Body of pancreas (tissue), 4 donors: ENCODE data around the gene SVIL. TPM values are rescaled to one million over a fixed set of nuclear protein-coding genes. Genes with fewer than 3 reads are reported as not detected.
"Not testable (repeated sequence)": the region's sequence is repeated elsewhere in the genome, so short reads cannot be mapped to it uniquely, and the experiment has no call there.

Experiments used
- ATAC-seq: fragments of 150-250 bp; one replicate; pipeline ENCODE4 v1.9.1; 2016
- DNase-seq, 4 donors: peaks; one replicate each; pipeline ENCODE4 v3.0.0-alpha.2; 2019
- H3K27ac ChIP-seq, 4 donors: fragments of 200-600 bp; sonication (generic); 1 replicate in 3 of 4; 2 replicates in 1 of 4; pipeline versions ENCODE4 v1.5.1 to v1.6.1; 2016 to 2019; ENCODE audit warnings: mild to moderate bottlenecking in 1 of 4, mixed read lengths in 1 of 4, moderate library complexity in 1 of 4
- H3K27me3 ChIP-seq, 2 donors: fragments of 200-600 bp; sonication (generic); one replicate each; pipeline ENCODE4 v1.6.0; 2016; ENCODE audit warnings: mild to moderate bottlenecking in 1 of 2
- H3K36me3 ChIP-seq, 2 donors: fragments of 200-600 bp; sonication (generic); replicated peaks in 1 of 2; 2 replicates each; pipeline ENCODE4 v1.5.1; 2016; ENCODE audit warnings: low read depth in 2 of 2; ENCODE audit not compliant: insufficient read depth in 1 of 2
- H3K4me1 ChIP-seq: fragments of 200-600 bp; sonication (generic); one replicate; pipeline ENCODE4 v1.6.0; 2016
- H3K4me3 ChIP-seq, 2 donors: fragments of 200-600 bp; sonication (generic); 1 replicate in 1 of 2; 2 replicates in 1 of 2; pipeline ENCODE4 v1.5.1; 2016 to 2019
- H3K9me3 ChIP-seq, 3 donors: fragments of 200-600 bp; sonication (generic); 1 replicate in 2 of 3; 2 replicates in 1 of 3; pipeline ENCODE4 v1.5.1; 2016
- POLR2A ChIP-seq, 3 donors: fragments of 450-650 bp; IDR thresholded peaks; one replicate each; pipeline ENCODE4 v1.6.1; 2016; ENCODE audit warnings: antibody characterized with exemption in 3 of 3, mild to moderate bottlenecking in 2 of 3
- WGBS, 2 donors: methylation state at CpG; one replicate each; pipeline ENCODE4 v1.1.5; 2017; 5-methylcytosine and 5-hydroxymethylcytosine counted together
- intact Hi-C: fragments of 100-400 bp; cut with DNase I; formaldehyde crosslinking; loops from one replicate; pipeline ENCODE4 v1.15.1; 2023
- total RNA-seq, 2 donors: library from RNA; depleted of rRNA; stranded (reverse); fragments of >200 nt; gene quantifications; one replicate each; pipeline ENCODE4 v1.1.0, GENCODE V29; 2016
- TF ChIP-seq, protein P1 (sequence below), 7 experiments: fragments of 450-650 bp in 4 of 7; fragments of 200-600 bp in 3 of 7; sonication (generic) in 3 of 7; IDR thresholded peaks; one replicate each; pipeline ENCODE4 v1.5.1; 2016 to 2019; ENCODE audit warnings: antibody characterized with exemption in 7 of 7

SVIL gene
- total RNA-seq, 2 donors from 2014 or later: 25.4 to 41.2 TPM

- 92 to 93% methylated on average over 10 of the region's 10 CpGs for WGBS, 2 donors
- Histone ChIP-seq H3K4me3 (no peak overlapping the region), H3K9me3 (no peaks in the 10 kb centered on the region), H3K27ac (no peak overlapping the region), H3K4me1 (peaks cover 8% of the 10 kb centered on the region), H3K27me3 (no peaks in the 10 kb centered on the region), H3K36me3 (peaks cover 0 to 3% of the 10 kb centered on the region in 2 donors)
- intact Hi-C loops: no loop called here
- TF ChIP-seq, protein P1, sequence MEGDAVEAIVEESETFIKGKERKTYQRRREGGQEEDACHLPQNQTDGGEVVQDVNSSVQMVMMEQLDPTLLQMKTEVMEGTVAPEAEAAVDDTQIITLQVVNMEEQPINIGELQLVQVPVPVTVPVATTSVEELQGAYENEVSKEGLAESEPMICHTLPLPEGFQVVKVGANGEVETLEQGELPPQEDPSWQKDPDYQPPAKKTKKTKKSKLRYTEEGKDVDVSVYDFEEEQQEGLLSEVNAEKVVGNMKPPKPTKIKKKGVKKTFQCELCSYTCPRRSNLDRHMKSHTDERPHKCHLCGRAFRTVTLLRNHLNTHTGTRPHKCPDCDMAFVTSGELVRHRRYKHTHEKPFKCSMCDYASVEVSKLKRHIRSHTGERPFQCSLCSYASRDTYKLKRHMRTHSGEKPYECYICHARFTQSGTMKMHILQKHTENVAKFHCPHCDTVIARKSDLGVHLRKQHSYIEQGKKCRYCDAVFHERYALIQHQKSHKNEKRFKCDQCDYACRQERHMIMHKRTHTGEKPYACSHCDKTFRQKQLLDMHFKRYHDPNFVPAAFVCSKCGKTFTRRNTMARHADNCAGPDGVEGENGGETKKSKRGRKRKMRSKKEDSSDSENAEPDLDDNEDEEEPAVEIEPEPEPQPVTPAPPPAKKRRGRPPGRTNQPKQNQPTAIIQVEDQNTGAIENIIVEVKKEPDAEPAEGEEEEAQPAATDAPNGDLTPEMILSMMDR (IDR thresholded peaks at IDR 0.05): no peak
- TF ChIP-seq POLR2A (IDR thresholded peaks at IDR 0.05): no peak
- ATAC-seq: no peak
- DNase-seq: no peak
Measured at GRCh38 chr10:29512425-29512974, 122.3 kb downstream of the SVIL start.

DNA sequence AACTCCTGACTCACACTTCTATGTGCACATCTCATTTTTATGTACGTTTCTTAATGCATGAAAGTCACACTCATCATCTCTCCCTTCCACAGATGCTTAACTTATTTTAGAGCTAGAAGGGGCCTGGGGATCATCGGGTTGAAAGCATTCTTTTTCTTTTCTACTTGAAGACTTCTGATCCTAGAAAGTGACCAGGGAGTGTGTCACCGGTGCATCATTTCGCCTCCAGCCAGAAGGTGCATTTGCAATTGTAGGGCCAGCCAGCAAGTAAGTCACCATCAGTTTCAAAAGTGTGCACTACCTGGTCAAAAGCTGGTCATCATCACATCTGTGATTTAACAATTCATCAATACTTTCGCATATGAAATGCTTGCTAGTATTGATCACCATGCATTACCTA is 123.0 kb downstream of the SVIL start:
- WGBS, 2 donors: 82 to 84% methylated on average over 5 of the region's 5 CpGs
- H3K27me3 ChIP-seq, H3K4me1 ChIP-seq, H3K27ac ChIP-seq, H3K36me3 ChIP-seq, intact Hi-C loops, H3K9me3 ChIP-seq, ATAC-seq, H3K4me3 ChIP-seq, DNase-seq: not testable (repeated sequence)

GRCh38 chr10:29510483-29511157 is 124.2 kb downstream of the SVIL start:
- H3K4me1 ChIP-seq, H3K4me3 ChIP-seq, H3K9me3 ChIP-seq, H3K27me3 ChIP-seq, ATAC-seq, intact Hi-C loops, H3K36me3 ChIP-seq, H3K27ac ChIP-seq, DNase-seq: not testable (repeated sequence)
- WGBS, 2 donors: 78 to 90% methylated on average over 1 to 11 of the region's 24 CpGs

- TF ChIP-seq, protein P1 (IDR thresholded peaks at IDR 0.05): no peak
- TF ChIP-seq POLR2A (IDR thresholded peaks at IDR 0.05): no peak
- no peak for DNase-seq
- H3K36me3 ChIP-seq: peaks cover 0 to 3% of the 10 kb centered on the region in 2 donors
- no peaks in the 10 kb centered on the region for H3K9me3 ChIP-seq
- no peaks in the 10 kb centered on the region for H3K27me3 ChIP-seq
- H3K27ac ChIP-seq: no peak overlapping the region
- 87 to 88% methylated on average over 13 of the region's 13 CpGs for WGBS, 2 donors
- H3K4me3 ChIP-seq: no peak overlapping the region
- intact Hi-C loops: no loop called here
- H3K4me1 ChIP-seq: peaks cover 6% of the 10 kb centered on the region
- ATAC-seq: no peak
Measured at GRCh38 chr10:29508554-29509244, 126.1 kb downstream of the SVIL start.

DNA sequence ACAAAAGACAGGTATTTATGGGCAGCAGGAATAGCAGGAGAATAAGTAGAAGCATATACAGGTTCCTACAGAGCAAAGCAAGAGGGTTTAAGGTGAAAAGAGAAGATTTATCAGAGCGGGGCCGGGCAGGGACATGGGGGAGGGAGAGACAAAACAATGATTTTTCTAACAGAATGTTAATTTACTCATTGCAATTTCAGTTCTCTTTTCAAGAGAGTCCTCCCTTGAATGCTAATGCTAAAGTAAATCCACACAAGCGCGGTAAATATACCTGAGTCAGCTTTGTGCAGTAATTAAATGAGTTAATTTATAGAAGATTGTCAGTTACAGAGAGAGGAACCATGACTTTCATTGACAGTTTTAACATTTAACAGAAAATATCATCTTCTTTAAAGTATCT is 127.0 kb downstream of the SVIL start:
- H3K36me3 ChIP-seq, ATAC-seq, H3K4me1 ChIP-seq, intact Hi-C loops, H3K9me3 ChIP-seq, H3K4me3 ChIP-seq, DNase-seq, H3K27ac ChIP-seq, H3K27me3 ChIP-seq: not testable (repeated sequence)
- WGBS, 2 donors: 77 to 95% methylated on average over 4 of the region's 4 CpGs

- H3K27me3 ChIP-seq, H3K4me1 ChIP-seq, H3K4me3 ChIP-seq, ATAC-seq, DNase-seq, H3K36me3 ChIP-seq, H3K27ac ChIP-seq, intact Hi-C loops, H3K9me3 ChIP-seq: not testable (repeated sequence)
- WGBS, 2 donors: 88 to 97% methylated on average over 9 to 11 of the region's 11 CpGs
Measured at GRCh38 chr10:29506324-29506921, 128.3 kb downstream of the SVIL start.
